ENCODE results near the gene JAZF1. TPM values are rescaled to one million over a fixed set of nuclear protein-coding genes. Genes with fewer than 3 reads are reported as not detected.

Gene JAZF1
- total and polyA plus RNA-seq, 2 of the 8 experiments (the other 6 are each of a cell fraction or from before 2014, with no cell fraction given), result 2.6 to 21.8 TPM

- TF ChIP-seq CHD2 (IDR thresholded peaks at IDR 0.05; ENCODE audit: low read length) (no peak), ASH2L (IDR thresholded peaks at IDR 0.05; ENCODE audit: low read length) (no peak), CBX8 (IDR thresholded peaks at IDR 0.05; ENCODE audit: borderline replicate concordance, low read depth, low read length) (no peak)
Observed at GRCh38 chr7:27781188-27781587, 399.4 kb downstream of the JAZF1 start (continued).

Small RNAs within 50 kb of the gene (small RNA-seq; reads per million reads assigned to genes)
- not detected for gene RNU6-979P (ENCODE audit: insufficient read depth)

Other genes with a start within 250 kb of the JAZF1 start
- 2.6 and 2.7 TPM in 2 replicates for gene CREB5, start 231.7 kb upstream of the JAZF1 start, total RNA-seq (2021; fragmentation: NEBNext Ultra II Directional; extraction: Animal tissue kit (Norgen Biotek cat#: 25700))
- gene CREB5, start 231.7 kb upstream of the JAZF1 start, polyA plus RNA-seq (2011; rRNA removed), result 2.4 and 4.4 TPM in 2 replicates

Measured in H1 (cell line).